HepG2 (cell line): ENCODE data around the gene CD81. TPM values are rescaled to one million over a fixed set of nuclear protein-coding genes. Genes with fewer than 3 reads are reported as not detected.
A peak's percentile ranks its signal among the peaks of the same experiment; 100 is the strongest.

Experiments
- AGO1 ChIP-seq: fragments of 200-400 bp; formaldehyde crosslinking; IDR thresholded peaks from 2 replicates; pipeline ENCODE4 v1.6.1; 2017; ENCODE audit warnings: mild to moderate bottlenecking, low read depth, low read length, moderate library complexity; ENCODE audit not compliant: poor library complexity, severe bottlenecking
- BCLAF1 ChIP-seq: fragments of 450-650 bp; IDR thresholded peaks from 2 replicates; pipeline ENCODE4 v1.6.1; 2017; ENCODE audit warnings: mild to moderate bottlenecking
- FOXO1 ChIP-seq: sonication (generic); formaldehyde crosslinking; IDR thresholded peaks from 2 replicates; pipeline ENCODE4 v1.4.0; 2020; ENCODE audit warnings: missing genetic modification reagents
- HNRNPLL ChIP-seq: fragments of 200-400 bp; formaldehyde crosslinking; IDR thresholded peaks from 2 replicates; pipeline ENCODE4 v1.6.1; 2017; ENCODE audit warnings: mild to moderate bottlenecking, low read depth, low read length; ENCODE audit not compliant: poor library complexity, severe bottlenecking
- JUN ChIP-seq: sonication (generic); formaldehyde crosslinking; IDR thresholded peaks from 2 replicates; pipeline ENCODE4 v1.4.0; 2020; ENCODE audit warnings: mild to moderate bottlenecking, missing genetic modification reagents
- MED13 ChIP-seq: sonication (generic); formaldehyde crosslinking; IDR thresholded peaks from 2 replicates; pipeline ENCODE4 v1.5.0; 2020; ENCODE audit warnings: missing genetic modification reagents
- POLR2AphosphoS5 ChIP-seq: IDR thresholded peaks from 2 replicates; pipeline ENCODE4 v1.6.1; 2012; ENCODE audit warnings: low read depth, low read length
- PTBP1 ChIP-seq: fragments of 200-400 bp; formaldehyde crosslinking; IDR thresholded peaks from 2 replicates; pipeline ENCODE4 v1.6.1; 2018; ENCODE audit warnings: low read length, low read depth; ENCODE audit not compliant: poor library complexity, severe bottlenecking
- TBL1XR1 ChIP-seq: fragments of 150-350 bp; IDR thresholded peaks from 2 replicates; pipeline ENCODE4 v1.6.1; 2014; ENCODE audit warnings: borderline replicate concordance, low read length; ENCODE audit not compliant: partially characterized antibody
- ZBTB39 ChIP-seq: sonication (generic); formaldehyde crosslinking; IDR thresholded peaks from 2 replicates; pipeline ENCODE4 v1.5.0; 2020; ENCODE audit warnings: missing genetic modification reagents
- ZFAT ChIP-seq: sonication (generic); formaldehyde crosslinking; conservative IDR thresholded peaks from 2 replicates; pipeline ENCODE4 v1.8.1; 2023; ENCODE audit warnings: missing genetic modification reagents, inconsistent platforms
- ZNF256 ChIP-seq: sonication (generic); formaldehyde crosslinking; conservative IDR thresholded peaks from 2 replicates; pipeline ENCODE4 v1.4.0; 2020; ENCODE audit warnings: missing genetic modification reagents
- ZNF329 ChIP-seq: sonication (generic); formaldehyde crosslinking; IDR thresholded peaks from 2 replicates; pipeline ENCODE4 v1.9.0; 2021; ENCODE audit warnings: low read depth, mild to moderate bottlenecking, missing genetic modification reagents
- ZNF431 ChIP-seq: sonication (generic); formaldehyde crosslinking; IDR thresholded peaks from 2 replicates; pipeline ENCODE4 v1.9.0; 2022; ENCODE audit warnings: missing genetic modification reagents, low read depth, mild to moderate bottlenecking, borderline replicate concordance
- ZNF615 ChIP-seq: sonication (generic); formaldehyde crosslinking; IDR thresholded peaks from 2 replicates; pipeline ENCODE4 v1.5.0; 2020; ENCODE audit warnings: mild to moderate bottlenecking, missing genetic modification reagents, borderline replicate concordance
- ZNF891 ChIP-seq: sonication (generic); formaldehyde crosslinking; IDR thresholded peaks from 2 replicates; pipeline ENCODE4 v1.5.0; 2020; ENCODE audit warnings: mild to moderate bottlenecking, missing genetic modification reagents
- polyA plus RNA-seq, 8 experiments: library from polyadenylated mRNA; depleted of rRNA in 3 of 8; stranded (reverse) in 7 of 8; unstranded in 1 of 8; fragments of >200 nt; fragmentation: Illumina TruSeq in 4 of 8; extraction: Trizol in 4 of 8; gene quantifications; 2 replicates each; pipeline versions ENCODE4 v1.2.1 to v1.2.3, GENCODE V29; 2011 to 2016; ENCODE audit warnings: low read depth in 4 of 8, missing spikeins in 1 of 8, mixed read lengths in 1 of 8; ENCODE audit not compliant: insufficient read depth in 1 of 8
- total RNA-seq, 5 experiments: library from RNA; depleted of rRNA; stranded (reverse); fragments of >200 nt; fragmentation: Illumina TruSeq; extraction: Trizol; gene quantifications; 2 replicates each; pipeline ENCODE4 v1.2.3, GENCODE V29; 2016; ENCODE audit warnings: low read depth in 1 of 5
- TF ChIP-seq, protein P1 (sequence below): IDR thresholded peaks from 2 replicates; pipeline ENCODE4 v1.6.1; 2018; ENCODE audit warnings: missing genetic modification reagents
- TF ChIP-seq, protein P2 (sequence below): IDR thresholded peaks from 2 replicates; pipeline ENCODE4 v1.6.1; 2016
- TF ChIP-seq, protein P3 (sequence below): sonication (generic); formaldehyde crosslinking; IDR thresholded peaks from 2 replicates; pipeline ENCODE4 v1.4.0; 2020; ENCODE audit warnings: missing genetic modification reagents

CD81 gene
- total and polyA plus RNA-seq, 2 of the 13 experiments (the other 11 are each of a cell fraction or from before 2014, with no cell fraction given), result not detected

GRCh38 chr11:2409611-2410468, 32.7 kb downstream of the CD81 start (continued):
- TF ChIP-seq PTBP1 (no peak), AGO1 (no peak), JUN (no peak), ZBTB39 (no peak), FOXO1 (CRISPR knock-in tag) (peak; percentile 47; the same call in 1 of the 2 replicates), ZNF431 (CRISPR knock-in tag) (no peak), ZNF329 (CRISPR knock-in tag) (no peak), MED13 (no peak), ZNF615 (CRISPR knock-in tag) (no peak), ZFAT (CRISPR knock-in tag) (no peak), HNRNPLL (no peak), POLR2AphosphoS5 (no peak), BCLAF1 (no peak), TBL1XR1 (no peak), ZNF891 (no peak), ZNF256 (CRISPR knock-in tag) (no peak)
- TF ChIP-seq, protein P1, sequence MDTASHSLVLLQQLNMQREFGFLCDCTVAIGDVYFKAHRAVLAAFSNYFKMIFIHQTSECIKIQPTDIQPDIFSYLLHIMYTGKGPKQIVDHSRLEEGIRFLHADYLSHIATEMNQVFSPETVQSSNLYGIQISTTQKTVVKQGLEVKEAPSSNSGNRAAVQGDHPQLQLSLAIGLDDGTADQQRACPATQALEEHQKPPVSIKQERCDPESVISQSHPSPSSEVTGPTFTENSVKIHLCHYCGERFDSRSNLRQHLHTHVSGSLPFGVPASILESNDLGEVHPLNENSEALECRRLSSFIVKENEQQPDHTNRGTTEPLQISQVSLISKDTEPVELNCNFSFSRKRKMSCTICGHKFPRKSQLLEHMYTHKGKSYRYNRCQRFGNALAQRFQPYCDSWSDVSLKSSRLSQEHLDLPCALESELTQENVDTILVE (CRISPR knock-in tag), result peak; percentile 34; the same call in 1 of the 2 replicates
- TF ChIP-seq, protein P2, sequence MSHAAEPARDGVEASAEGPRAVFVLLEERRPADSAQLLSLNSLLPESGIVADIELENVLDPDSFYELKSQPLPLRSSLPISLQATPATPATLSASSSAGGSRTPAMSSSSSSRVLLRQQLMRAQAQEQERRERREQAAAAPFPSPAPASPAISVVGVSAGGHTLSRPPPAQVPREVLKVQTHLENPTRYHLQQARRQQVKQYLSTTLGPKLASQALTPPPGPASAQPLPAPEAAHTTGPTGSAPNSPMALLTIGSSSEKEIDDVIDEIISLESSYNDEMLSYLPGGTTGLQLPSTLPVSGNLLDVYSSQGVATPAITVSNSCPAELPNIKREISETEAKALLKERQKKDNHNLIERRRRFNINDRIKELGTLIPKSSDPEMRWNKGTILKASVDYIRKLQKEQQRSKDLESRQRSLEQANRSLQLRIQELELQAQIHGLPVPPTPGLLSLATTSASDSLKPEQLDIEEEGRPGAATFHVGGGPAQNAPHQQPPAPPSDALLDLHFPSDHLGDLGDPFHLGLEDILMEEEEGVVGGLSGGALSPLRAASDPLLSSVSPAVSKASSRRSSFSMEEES (CRISPR knock-in tag), result peak; percentile 60; the same call in 1 of the 2 replicates
- TF ChIP-seq, protein P3, sequence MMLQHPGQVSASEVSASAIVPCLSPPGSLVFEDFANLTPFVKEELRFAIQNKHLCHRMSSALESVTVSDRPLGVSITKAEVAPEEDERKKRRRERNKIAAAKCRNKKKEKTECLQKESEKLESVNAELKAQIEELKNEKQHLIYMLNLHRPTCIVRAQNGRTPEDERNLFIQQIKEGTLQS (CRISPR knock-in tag), result no peak
